Retinal pigment epithelial cell (primary cell): Measurements from ENCODE around the gene SNCB.

ENCODE experiments used
- DNase-seq: peaks from one replicate; pipeline ENCODE4 v3.0.0-alpha.2; 2010; ENCODE audit warnings: low read depth
- H3K4me3 ChIP-seq: 2 replicates; pipeline ENCODE4 v1.5.1; 2011; ENCODE audit warnings: mild to moderate bottlenecking, low read length, control low read depth, moderate library complexity
- TF ChIP-seq, protein P1 (sequence below): conservative IDR thresholded peaks from 2 replicates; pipeline ENCODE4 v1.5.1; 2011; ENCODE audit warnings: low read depth, low read length, control low read depth, inconsistent platforms

SNCB gene

GRCh38 chr5:176656467-176656990 lies 26.2 kb upstream of the SNCB start:
- no peak for DNase-seq
- H3K4me3 ChIP-seq, result no peak overlapping the region
- TF ChIP-seq, protein P1, sequence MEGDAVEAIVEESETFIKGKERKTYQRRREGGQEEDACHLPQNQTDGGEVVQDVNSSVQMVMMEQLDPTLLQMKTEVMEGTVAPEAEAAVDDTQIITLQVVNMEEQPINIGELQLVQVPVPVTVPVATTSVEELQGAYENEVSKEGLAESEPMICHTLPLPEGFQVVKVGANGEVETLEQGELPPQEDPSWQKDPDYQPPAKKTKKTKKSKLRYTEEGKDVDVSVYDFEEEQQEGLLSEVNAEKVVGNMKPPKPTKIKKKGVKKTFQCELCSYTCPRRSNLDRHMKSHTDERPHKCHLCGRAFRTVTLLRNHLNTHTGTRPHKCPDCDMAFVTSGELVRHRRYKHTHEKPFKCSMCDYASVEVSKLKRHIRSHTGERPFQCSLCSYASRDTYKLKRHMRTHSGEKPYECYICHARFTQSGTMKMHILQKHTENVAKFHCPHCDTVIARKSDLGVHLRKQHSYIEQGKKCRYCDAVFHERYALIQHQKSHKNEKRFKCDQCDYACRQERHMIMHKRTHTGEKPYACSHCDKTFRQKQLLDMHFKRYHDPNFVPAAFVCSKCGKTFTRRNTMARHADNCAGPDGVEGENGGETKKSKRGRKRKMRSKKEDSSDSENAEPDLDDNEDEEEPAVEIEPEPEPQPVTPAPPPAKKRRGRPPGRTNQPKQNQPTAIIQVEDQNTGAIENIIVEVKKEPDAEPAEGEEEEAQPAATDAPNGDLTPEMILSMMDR, result no peak

GRCh38 chr5:176654856-176655255 lies 24.5 kb upstream of the SNCB start:
- no peak for DNase-seq
- TF ChIP-seq, protein P1, result no peak
- H3K4me3 ChIP-seq, result no peak overlapping the region

GRCh38 chr5:176653401-176654385 lies 23.4 kb upstream of the SNCB start:
- DNase-seq, result no peak
- TF ChIP-seq, protein P1, result no peak

DNA sequence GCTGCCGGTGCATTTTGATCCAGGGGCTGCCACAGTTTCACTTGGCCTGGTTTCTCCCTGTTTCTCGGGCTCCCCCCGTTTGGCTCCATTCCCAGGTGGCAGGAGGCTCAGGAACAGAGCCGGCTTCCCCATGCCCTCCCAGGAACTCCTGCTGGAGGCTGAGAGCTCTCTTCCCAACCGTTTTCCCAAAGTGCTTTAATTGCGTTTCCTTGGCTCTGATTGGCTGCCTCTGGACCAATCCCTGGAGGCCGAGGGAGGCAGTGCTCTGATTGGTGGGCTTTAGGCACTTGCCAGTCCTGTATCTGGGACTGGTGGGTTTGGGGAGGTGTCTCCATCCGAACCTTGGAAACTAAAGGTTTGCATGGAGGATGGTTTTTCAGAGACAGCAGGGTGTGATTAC lies 21.8 kb upstream of the SNCB start:
- TF ChIP-seq, protein P1, result no peak
- no peak overlapping the region for H3K4me3 ChIP-seq
- DNase-seq, result no peak

More at GRCh38 chr5:176653401-176654385, 23.4 kb upstream of the SNCB start:
- no peak overlapping the region for H3K4me3 ChIP-seq

- TF ChIP-seq, protein P1, result no peak
- DNase-seq, result no peak
- H3K4me3 ChIP-seq, result no peak overlapping the region
These were observed 21.2 kb upstream of the SNCB start for GRCh38 chr5:176651472-176651980.

DNA sequence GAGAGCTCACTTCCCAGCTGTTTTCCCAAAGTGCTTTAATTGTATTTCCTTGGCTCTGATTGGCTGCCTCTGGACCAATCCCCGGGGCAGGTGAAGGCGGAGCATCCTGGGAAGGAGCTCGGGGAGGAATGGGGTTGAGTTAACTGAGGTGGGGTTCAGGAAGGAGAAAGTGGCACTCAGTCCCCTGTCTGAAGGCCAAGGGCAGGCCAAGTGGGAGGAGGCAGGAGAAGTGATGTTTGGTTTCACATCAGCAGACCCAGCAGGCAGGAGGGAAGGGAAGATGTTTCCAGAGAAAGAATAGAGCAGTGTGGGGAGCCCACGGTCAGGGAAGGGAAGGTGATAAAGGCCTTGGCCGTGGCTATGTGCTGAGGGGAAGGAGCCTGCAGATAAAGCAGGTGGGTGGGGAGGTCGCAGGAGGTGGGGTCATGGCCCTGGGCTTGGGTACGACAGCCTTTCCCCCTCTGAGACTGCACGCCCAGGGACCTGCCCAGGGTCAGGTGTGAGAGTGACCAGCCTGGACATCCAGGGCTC lies 20.1 kb upstream of the SNCB start:
- no peak overlapping the region for H3K4me3 ChIP-seq
- TF ChIP-seq, protein P1, result no peak
- no peak for DNase-seq
